Tibial nerve (tissue), 4 donors: ENCODE data around the gene GNPAT. TPM values are rescaled to one million over a fixed set of nuclear protein-coding genes. Genes with fewer than 3 reads are reported as not detected.

ENCODE experiments used
- DNase-seq, 2 donors: peaks; one replicate each; pipeline ENCODE4 v3.0.0-alpha.2; 2019; ENCODE audit warnings: low spot score in 2 of 2
- H3K27ac ChIP-seq, 4 donors: fragments of 200-600 bp; sonication (generic) in 3 of 4; one replicate each; pipeline ENCODE4 v1.5.1; 2017 to 2019; ENCODE audit warnings: mild to moderate bottlenecking in 1 of 4
- H3K27me3 ChIP-seq, 2 donors: fragments of 200-600 bp; sonication (generic) in 1 of 2; one replicate each; pipeline versions ENCODE4 v1.5.1 to v1.6.0; 2017 to 2019
- H3K36me3 ChIP-seq, 3 donors: fragments of 200-600 bp; sonication (generic); one replicate each; pipeline ENCODE4 v1.5.1; 2018 to 2019
- H3K4me1 ChIP-seq, 4 donors: fragments of 200-600 bp; sonication (generic) in 3 of 4; one replicate each; pipeline ENCODE4 v1.5.1; 2017 to 2019
- H3K4me3 ChIP-seq, 4 donors: fragments of 200-600 bp; sonication (generic) in 3 of 4; one replicate each; pipeline ENCODE4 v1.5.1; 2017 to 2019; ENCODE audit warnings: mild to moderate bottlenecking in 1 of 4, moderate library complexity in 1 of 4
- H3K9me3 ChIP-seq, 4 donors: fragments of 200-600 bp; sonication (generic) in 3 of 4; one replicate each; pipeline ENCODE4 v1.5.1; 2017 to 2019
- CTCF ChIP-seq, 5 experiments: fragments of 200-600 bp in 3 of 5; fragments of 450-650 bp in 2 of 5; sonication (generic) in 3 of 5; IDR thresholded peaks; one replicate each; pipeline ENCODE4 v1.5.1; 2016 to 2019; ENCODE audit warnings: antibody characterized with exemption in 5 of 5, mild to moderate bottlenecking in 3 of 5, moderate library complexity in 2 of 5
- EP300 ChIP-seq, 2 donors: sonication (generic); formaldehyde crosslinking; IDR thresholded peaks; one replicate each; pipeline ENCODE4 v1.6.1; 2017; ENCODE audit warnings: antibody characterized with exemption in 2 of 2, mild to moderate bottlenecking in 1 of 2
- POLR2A ChIP-seq, 2 donors: fragments of 450-650 bp; IDR thresholded peaks; one replicate each; pipeline ENCODE4 v1.6.1; 2017; ENCODE audit warnings: antibody characterized with exemption in 2 of 2, mild to moderate bottlenecking in 2 of 2, moderate library complexity in 2 of 2
- WGBS, 2 donors: methylation state at CpG; one replicate each; pipeline ENCODE4 v1.1.5; 2018; 5-methylcytosine and 5-hydroxymethylcytosine counted together
- total RNA-seq, 4 donors: library from RNA; depleted of rRNA; stranded (reverse); fragments of >200 nt; gene quantifications; one replicate each; pipeline ENCODE4 v1.1.0, GENCODE V29; 2016

The GNPAT gene
- total RNA-seq, 4 donors from 2014 or later = 21.8 to 38.2 (median 33.3) TPM

- WGBS, 2 donors = 64% methylated on average over 5 of the region's 5 CpGs
- Histone ChIP-seq H3K27me3 (no peaks in the 10 kb centered on the region), H3K4me3 (no peak overlapping the region), H3K4me1 (no peaks in the 10 kb centered on the region), H3K36me3 (no peaks in the 10 kb centered on the region), H3K9me3 (no peaks in the 10 kb centered on the region), H3K27ac (no peak overlapping the region)
- DNase-seq = no peak
- TF ChIP-seq POLR2A (IDR thresholded peaks at IDR 0.05) (no peak), CTCF (IDR thresholded peaks at IDR 0.05) (no peak), EP300 (IDR thresholded peaks at IDR 0.05) (no peak)
These were observed 38.9 kb upstream of the GNPAT start for GRCh38 chr1:231201979-231202633.

GRCh38 chr1:231203259-231204057 is 37.6 kb upstream of the GNPAT start:
- Histone ChIP-seq H3K27me3 (no peaks in the 10 kb centered on the region), H3K4me3 (no peak overlapping the region), H3K27ac (no peak overlapping the region), H3K4me1 (no peaks in the 10 kb centered on the region), H3K9me3 (no peaks in the 10 kb centered on the region), H3K36me3 (no peaks in the 10 kb centered on the region)
- no peak for DNase-seq
- WGBS, 2 donors = 80 to 85% methylated on average over 21 of the region's 21 CpGs
- TF ChIP-seq POLR2A (IDR thresholded peaks at IDR 0.05) (no peak), CTCF (IDR thresholded peaks at IDR 0.05) (no peak), EP300 (IDR thresholded peaks at IDR 0.05) (no peak)

GRCh38 chr1:231206856-231207255 is 34.2 kb upstream of the GNPAT start:
- Histone ChIP-seq H3K4me3 (no peak overlapping the region), H3K9me3 (no peaks in the 10 kb centered on the region), H3K4me1 (peaks cover 0 to 8% (median 3%) of the 10 kb centered on the region in 4 donors), H3K27ac (no peak overlapping the region), H3K36me3 (no peaks in the 10 kb centered on the region), H3K27me3 (no peaks in the 10 kb centered on the region)
- no peak for DNase-seq
- no peak for TF ChIP-seq POLR2A (IDR thresholded peaks at IDR 0.05)
- no peak for TF ChIP-seq EP300 (IDR thresholded peaks at IDR 0.05)
- TF ChIP-seq CTCF (IDR thresholded peaks at IDR 0.05) = no peak
- WGBS, 2 donors = 35 to 46% methylated on average over 8 of the region's 8 CpGs

- H3K27ac ChIP-seq = no peak overlapping the region
- WGBS, 2 donors = 80 to 90% methylated on average over 3 of the region's 3 CpGs
- DNase-seq = no peak
- TF ChIP-seq EP300 (IDR thresholded peaks at IDR 0.05) (no peak), POLR2A (IDR thresholded peaks at IDR 0.05) (no peak), CTCF (IDR thresholded peaks at IDR 0.05) (no peak)
- H3K9me3 ChIP-seq = no peaks in the 10 kb centered on the region
- H3K36me3 ChIP-seq = no peaks in the 10 kb centered on the region
- H3K4me3 ChIP-seq = no peak overlapping the region
- H3K27me3 ChIP-seq = no peaks in the 10 kb centered on the region
- peaks cover 0 to 8% (median 3%) of the 10 kb centered on the region in 4 donors for H3K4me1 ChIP-seq
These were observed 33.6 kb upstream of the GNPAT start for GRCh38 chr1:231207437-231207836.

GRCh38 chr1:231208980-231209379 is 32.0 kb upstream of the GNPAT start:
- no peak overlapping the region for H3K4me3 ChIP-seq
- no peaks in the 10 kb centered on the region for H3K36me3 ChIP-seq
- TF ChIP-seq EP300 (IDR thresholded peaks at IDR 0.05) (no peak), CTCF (IDR thresholded peaks at IDR 0.05) (no peak), POLR2A (IDR thresholded peaks at IDR 0.05) (no peak)
- peaks cover 0 to 8% (median 3%) of the 10 kb centered on the region in 4 donors for H3K4me1 ChIP-seq
- WGBS, 2 donors = 91% methylated on average over 12 to 14 of the region's 14 CpGs
- no peaks in the 10 kb centered on the region for H3K9me3 ChIP-seq
- no peaks in the 10 kb centered on the region for H3K27me3 ChIP-seq
- DNase-seq = no peak
- H3K27ac ChIP-seq = no peak overlapping the region
